HG02763 (cell line): ENCODE results near the gene NFYC.
"Not testable (repeated sequence)": the region's sequence is repeated elsewhere in the genome, so short reads cannot be mapped to it uniquely, and the experiment has no call there.

ENCODE experiments used
- ATAC-seq: cut with Tn5 transposase; IDR thresholded peaks from one replicate; pipeline ENCODE4 v1.9.1; 2021; ENCODE audit warnings: mild to moderate bottlenecking, moderate library complexity; ENCODE audit not compliant: unreplicated experiment

The NFYC gene

GRCh38 chr1:40704817-40705733 lies 13.6 kb downstream of the NFYC start:
- no peak for ATAC-seq

GRCh38 chr1:40706626-40707025 lies 15.1 kb downstream of the NFYC start:
- ATAC-seq = no peak

DNA sequence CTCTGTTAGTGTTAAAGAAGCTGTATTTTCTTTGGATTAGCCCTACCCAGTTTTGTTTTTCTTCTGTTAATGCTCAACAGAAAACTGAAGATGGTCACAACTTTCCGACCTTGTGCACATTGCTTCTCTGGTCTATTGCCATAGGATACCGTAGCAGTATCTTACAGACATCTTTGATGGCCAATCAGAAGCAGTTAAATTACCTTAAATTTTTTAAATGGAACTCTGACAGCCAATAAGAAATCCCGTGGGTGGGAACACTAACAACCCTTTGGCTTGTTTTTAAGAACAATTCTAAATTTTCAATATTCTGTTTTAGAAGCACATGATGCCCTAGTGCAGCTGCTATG lies 17.2 kb downstream of the NFYC start:
- peak; percentile 54 for ATAC-seq

GRCh38 chr1:40709100-40709801 lies 17.7 kb downstream of the NFYC start:
- peak; percentile 91 for ATAC-seq

DNA sequence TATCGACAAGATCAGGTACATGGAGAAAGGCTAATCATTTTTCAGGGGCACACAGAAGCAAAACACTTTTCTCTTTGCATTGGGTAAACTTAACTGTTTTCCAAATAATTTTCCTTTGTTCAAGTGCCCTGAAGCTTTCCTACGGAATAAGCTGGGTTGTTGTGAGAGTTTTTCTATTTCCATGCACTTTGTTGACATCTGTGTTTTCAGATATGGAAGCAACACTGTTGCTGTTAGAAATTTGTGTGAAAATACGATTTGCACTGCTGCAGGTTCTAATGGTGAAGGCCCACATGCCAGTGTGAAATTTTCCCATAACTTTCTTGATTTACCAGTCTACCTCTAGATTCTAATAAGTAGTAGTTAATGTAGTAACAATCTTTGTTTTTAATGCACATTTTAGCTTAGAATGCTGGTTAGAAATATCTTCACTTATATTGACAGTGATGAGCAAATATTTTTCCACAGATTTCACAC lies 18.3 kb downstream of the NFYC start:
- ATAC-seq = no peak

DNA sequence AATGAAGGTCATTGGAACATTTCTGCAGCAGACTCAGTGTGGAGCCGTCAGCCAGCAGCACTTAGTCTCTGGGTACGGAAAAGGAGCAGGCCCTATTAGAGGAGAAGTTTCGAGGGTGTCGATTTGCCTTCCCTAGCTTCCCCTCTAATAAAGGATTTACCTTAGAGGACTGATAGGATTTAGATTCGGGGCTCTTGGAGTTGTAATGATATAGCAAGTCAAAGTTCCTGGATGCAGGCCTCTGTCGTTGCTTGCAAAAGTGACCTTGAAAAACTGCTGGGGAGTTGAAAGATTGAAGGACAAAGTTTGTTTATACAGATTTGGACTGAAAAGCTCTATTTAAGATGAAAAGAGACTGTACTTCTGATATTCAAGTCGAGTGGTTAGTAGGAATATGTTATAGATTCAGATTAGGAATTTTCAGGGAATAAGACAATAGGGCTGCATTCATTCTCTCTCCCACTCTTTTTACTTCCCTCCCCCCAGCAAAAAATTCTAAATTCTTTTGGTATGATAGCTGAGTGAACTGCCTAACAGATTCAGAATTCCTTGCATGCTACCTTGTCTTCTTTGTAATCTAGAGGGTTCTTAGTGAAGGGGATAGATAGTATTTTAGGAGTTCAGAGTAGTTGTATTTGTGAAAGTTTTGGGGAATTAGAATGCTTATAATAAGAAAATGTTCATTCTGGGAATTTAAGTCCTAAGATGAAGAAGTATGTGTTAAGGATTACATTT lies 19.2 kb downstream of the NFYC start:
- ATAC-seq = no peak

GRCh38 chr1:40711465-40712404 lies 20.2 kb downstream of the NFYC start:
- no peak for ATAC-seq

DNA sequence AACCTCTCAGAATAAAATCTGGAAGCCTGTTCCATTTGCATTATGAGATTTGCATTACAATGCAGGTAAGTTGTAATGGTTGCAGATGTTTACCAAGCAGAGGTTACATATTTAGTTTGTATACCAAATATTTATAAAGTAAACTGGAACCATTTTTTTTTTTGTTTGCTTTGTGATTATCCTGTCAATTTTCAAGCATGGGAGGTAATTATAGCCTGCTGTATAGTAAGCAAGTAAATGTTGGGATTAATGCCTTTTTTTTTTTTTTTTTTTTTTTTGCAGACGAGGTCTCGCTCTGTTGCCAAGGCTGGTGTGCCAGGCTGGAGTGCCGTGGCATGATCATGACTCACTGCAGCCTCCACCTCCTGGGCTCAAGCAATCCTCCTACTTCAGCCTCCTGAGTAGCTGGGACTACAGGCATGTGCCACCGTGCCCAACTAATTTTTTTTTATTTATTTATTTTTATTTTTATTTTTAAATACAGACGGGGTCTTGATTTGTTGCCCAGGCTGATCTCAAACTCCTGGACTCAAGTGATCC lies 21.0 kb downstream of the NFYC start:
- ATAC-seq = no peak

DNA sequence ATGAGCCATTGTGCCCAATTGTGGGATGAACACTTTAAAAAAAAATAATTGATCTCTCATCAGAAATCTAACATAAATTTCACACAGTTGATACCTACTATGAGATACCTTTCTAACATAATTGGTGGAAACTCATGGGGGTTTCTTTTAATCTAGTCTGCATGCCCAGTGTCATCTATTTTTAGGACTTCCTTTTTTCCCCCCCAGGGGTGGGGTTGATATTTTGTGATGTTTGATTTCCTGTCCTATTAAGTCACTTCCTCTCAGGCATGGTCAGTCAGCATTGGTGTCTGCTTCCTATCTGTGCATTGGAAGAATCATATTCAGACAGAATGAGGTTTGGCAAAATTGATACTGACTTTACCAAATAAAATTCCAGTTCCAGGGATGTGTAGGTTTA lies 21.5 kb downstream of the NFYC start:
- ATAC-seq = no peak

GRCh38 chr1:40715491-40716059 lies 24.1 kb downstream of the NFYC start:
- ATAC-seq = no peak

- ATAC-seq = no peak
Observed at GRCh38 chr1:40717065-40717464, 25.6 kb downstream of the NFYC start.

- no peak for ATAC-seq
Observed at GRCh38 chr1:40717955-40718354, 26.5 kb downstream of the NFYC start.

GRCh38 chr1:40720493-40720892 lies 29.0 kb downstream of the NFYC start:
- no peak for ATAC-seq

- ATAC-seq = no peak
Observed at GRCh38 chr1:40722622-40723021, 31.1 kb downstream of the NFYC start.

- no peak for ATAC-seq
Observed at GRCh38 chr1:40723196-40723955, 31.9 kb downstream of the NFYC start.

- ATAC-seq = not testable (repeated sequence)
Observed at GRCh38 chr1:40727662-40728061, 36.2 kb downstream of the NFYC start.

DNA sequence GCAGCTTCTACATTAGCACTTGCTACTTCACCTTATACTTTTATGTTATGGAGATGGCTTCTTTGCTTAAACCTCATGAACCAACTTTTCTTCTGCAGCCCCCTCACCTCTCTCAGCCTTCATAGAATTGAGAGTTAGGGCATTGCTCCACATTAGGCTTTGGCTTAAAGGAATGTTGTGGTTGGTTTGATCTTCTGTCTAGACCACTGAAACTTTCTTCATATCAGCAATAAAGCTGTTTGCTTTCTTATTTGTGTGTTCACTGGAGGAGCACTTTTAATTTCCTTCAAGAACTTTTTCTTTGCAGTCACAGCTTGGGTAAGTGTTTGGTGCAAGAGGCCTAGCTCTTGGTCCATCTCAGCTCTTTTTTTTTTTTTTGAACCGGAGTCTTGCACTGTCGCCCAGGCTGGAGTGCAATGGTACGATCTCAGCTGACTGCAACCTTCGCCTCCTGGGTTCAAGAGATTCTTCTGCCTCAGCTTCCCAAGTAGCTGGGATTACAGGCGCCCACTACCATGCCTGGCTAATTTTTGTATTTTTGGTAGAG lies 37.9 kb downstream of the NFYC start:
- not testable (repeated sequence) for ATAC-seq

DNA sequence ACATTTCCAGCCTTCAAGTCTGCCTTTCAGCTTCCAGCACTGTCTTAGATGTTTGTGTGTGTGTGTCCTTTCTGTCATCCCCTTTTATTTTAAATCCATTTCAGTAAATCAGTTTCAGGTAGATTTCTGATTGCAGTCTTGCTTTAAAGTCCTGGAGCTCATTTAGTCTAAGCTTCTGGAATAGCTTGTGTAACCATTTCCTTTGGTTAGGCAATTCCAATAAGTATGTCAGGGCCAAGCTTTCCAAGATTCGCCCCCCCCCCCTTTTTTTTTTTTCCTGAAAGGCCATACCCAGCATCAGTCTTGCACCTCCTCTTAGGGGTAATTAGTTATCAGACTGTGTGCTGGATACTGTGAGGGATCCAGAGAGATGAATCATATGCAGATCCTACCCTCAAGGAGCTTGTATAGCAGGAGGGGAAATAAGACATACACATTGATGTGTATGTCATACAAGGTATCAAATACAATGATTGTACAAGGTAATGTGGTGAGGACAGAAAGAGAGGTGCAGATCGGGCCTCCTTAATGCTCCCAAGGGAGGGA lies 41.3 kb downstream of the NFYC start:
- no peak for ATAC-seq
